Keratinocyte (primary cell): ENCODE data around the gene SUSD3. TPM values are rescaled to one million over a fixed set of nuclear protein-coding genes. Genes with fewer than 3 reads are reported as not detected.

ENCODE experiments used
- DNase-seq: peaks from one replicate; pipeline ENCODE4 v3.0.0-alpha.2; 2011; ENCODE audit warnings: low read depth, missing footprints, low spot score
- FAIRE-seq: peaks from 2 replicates; lab custom pipeline; 2011; peaks lifted over from hg19 to GRCh38; lab: Jason Lieb, UNC
- H2AFZ ChIP-seq: 2 replicates; pipeline ENCODE4 v1.6.0; 2012; ENCODE audit warnings: low read length, control low read depth, inconsistent platforms; ENCODE audit not compliant: control insufficient read depth
- H3K27ac ChIP-seq: 2 replicates; pipeline ENCODE4 v1.5.1; 2011; ENCODE audit warnings: low read length; ENCODE audit not compliant: control insufficient read depth, insufficient read depth
- H3K27me3 ChIP-seq: 3 replicates; pipeline ENCODE4 v1.6.0; 2011; ENCODE audit warnings: low read length; ENCODE audit not compliant: control insufficient read depth, insufficient read depth; ENCODE audit errors: extremely low read depth
- H3K36me3 ChIP-seq, 2 experiments: 2 replicates in 1 of 2; 3 replicates in 1 of 2; pipeline ENCODE4 v1.5.1; 2011; ENCODE audit warnings: low read length in 2 of 2, mild to moderate bottlenecking in 1 of 2; ENCODE audit not compliant: control insufficient read depth in 2 of 2, insufficient read depth in 2 of 2; ENCODE audit errors: extremely low read depth in 1 of 2
- H3K4me1 ChIP-seq: 3 replicates; pipeline ENCODE4 v1.5.1; 2011; ENCODE audit warnings: low read length; ENCODE audit not compliant: control insufficient read depth, insufficient read depth; ENCODE audit errors: extremely low read depth
- H3K4me2 ChIP-seq: 3 replicates; pipeline ENCODE4 v1.6.0; 2011; ENCODE audit warnings: low read depth, low read length; ENCODE audit not compliant: control insufficient read depth, insufficient read depth; ENCODE audit errors: extremely low read depth
- H3K4me3 ChIP-seq, 3 experiments: fragments of 200-600 bp in 1 of 3; sonication (generic) in 1 of 3; 2 replicates in 2 of 3; 3 replicates in 1 of 3; pipeline ENCODE4 v1.5.1; 2011 to 2016; ENCODE audit warnings: low read length in 3 of 3, mild to moderate bottlenecking in 3 of 3, control low read depth in 2 of 3, inconsistent platforms in 1 of 3, low read depth in 1 of 3, mixed read lengths in 1 of 3, mixed run types in 1 of 3, moderate library complexity in 1 of 3; ENCODE audit not compliant: control insufficient read depth in 2 of 3, insufficient read depth in 2 of 3; ENCODE audit errors: extremely low read depth in 1 of 3
- H3K79me2 ChIP-seq: 2 replicates; pipeline ENCODE4 v1.6.0; 2012; ENCODE audit warnings: low read length; ENCODE audit not compliant: control insufficient read depth, insufficient read depth
- H3K9ac ChIP-seq: 3 replicates; pipeline ENCODE4 v1.6.0; 2011; ENCODE audit warnings: low read length; ENCODE audit not compliant: control insufficient read depth, insufficient read depth; ENCODE audit errors: extremely low read depth
- H3K9me1 ChIP-seq: 3 replicates; pipeline ENCODE4 v1.6.0; 2011; ENCODE audit warnings: low read length; ENCODE audit not compliant: control insufficient read depth, insufficient read depth; ENCODE audit errors: extremely low read depth
- H3K9me3 ChIP-seq: 2 replicates; pipeline ENCODE4 v1.5.1; 2012; ENCODE audit warnings: low read depth, low read length; ENCODE audit not compliant: control insufficient read depth
- H4K20me1 ChIP-seq: 3 replicates; pipeline ENCODE4 v1.6.0; 2011; ENCODE audit warnings: low read length; ENCODE audit not compliant: control insufficient read depth, insufficient read depth; ENCODE audit errors: extremely low read depth
- CTCF ChIP-seq, 3 experiments: IDR thresholded peaks in 1 of 3; conservative IDR thresholded peaks in 1 of 3; optimal IDR thresholded peaks in 1 of 3; 2 replicates in 2 of 3; 3 replicates in 1 of 3; pipeline versions ENCODE3 to v1.5.1; 2011; ENCODE audit warnings: low read length in 3 of 3, mild to moderate bottlenecking in 3 of 3, moderate library complexity in 2 of 3, control low read depth in 1 of 3, inconsistent platforms in 1 of 3; ENCODE audit not compliant: insufficient read depth in 2 of 3; ENCODE audit errors: extremely low read depth in 1 of 3
- EZH2 ChIP-seq: IDR thresholded peaks from one replicate; pipeline ENCODE4 v1.6.1; 2012; ENCODE audit warnings: inconsistent platforms, mild to moderate bottlenecking, low read length, moderate library complexity
- dilution Hi-C: fragments of 300-500 bp; cut with MboI; formaldehyde crosslinking; loops from one replicate; pipeline ENCODE4 v1.7.0; 2020; ENCODE audit warnings: low sequenced_read_pairs; ENCODE audit not compliant: extremely low pct_ligation_motif_present
- polyA plus RNA-seq, 5 experiments: library from polyadenylated mRNA; depleted of rRNA in 3 of 5; stranded (reverse) in 3 of 5; stranded (forward) in 1 of 5; unstranded in 1 of 5; fragments of >200 nt; gene quantifications; 1 replicate in 1 of 5; 2 replicates in 3 of 5; 3 replicates in 1 of 5; pipeline versions ENCODE4 v1.2.1 to v1.2.3, GENCODE V29; 2011 to 2012; ENCODE audit warnings: missing spikeins in 2 of 5, low read depth in 1 of 5, low replicate concordance in 1 of 5

The SUSD3 gene
- polyA plus RNA-seq, 1 donor (not counting 4 experiments of a cell fraction or from before 2014, with no cell fraction given) = 0.20 TPM

- no peak overlapping the region for H2AFZ ChIP-seq
- H3K4me2 ChIP-seq = no peak overlapping the region
- dilution Hi-C loops = no loop called here
- H3K27me3 ChIP-seq = no peaks in the 10 kb centered on the region
- TF ChIP-seq CTCF (optimal IDR thresholded peaks at IDR 0.05 in 1 of 3, IDR thresholded peaks at IDR 0.05 in 1 of 3, conservative IDR thresholded peaks at IDR 0.05 in 1 of 3; ENCODE audit: extremely low read depth in 1 of 3, insufficient read depth in 2 of 3, low read length in 3 of 3) = no peak
- no peak for TF ChIP-seq EZH2
- H3K9me1 ChIP-seq = no peaks in the 10 kb centered on the region
- H4K20me1 ChIP-seq = no peaks in the 10 kb centered on the region
- H3K4me3 ChIP-seq = no peak overlapping the region
- peaks cover 4% of the 10 kb centered on the region for H3K4me1 ChIP-seq
- H3K36me3 ChIP-seq = no peaks in the 10 kb centered on the region
- H3K79me2 ChIP-seq = no peaks in the 10 kb centered on the region
- H3K9ac ChIP-seq = no peak overlapping the region
- no peak for DNase-seq
- no peak overlapping the region for H3K27ac ChIP-seq
- no peak for FAIRE-seq
- peaks cover 14% of the 10 kb centered on the region for H3K9me3 ChIP-seq
Observed at GRCh38 chr9:93091056-93091452, 32.6 kb downstream of the SUSD3 start.

- no peaks in the 10 kb centered on the region for H3K27me3 ChIP-seq
- DNase-seq (peak; percentile 53), FAIRE-seq (peak; percentile 52)
- dilution Hi-C loops = no loop called here
- H3K9me3 ChIP-seq = peaks cover 14% of the 10 kb centered on the region
- no peak overlapping the region for H3K27ac ChIP-seq
- H3K4me2 ChIP-seq = no peak overlapping the region
- H4K20me1 ChIP-seq = no peaks in the 10 kb centered on the region
- peaks cover 1% of the 10 kb centered on the region for H3K79me2 ChIP-seq
- TF ChIP-seq CTCF (optimal IDR thresholded peaks at IDR 0.05 in 1 of 3, IDR thresholded peaks at IDR 0.05 in 1 of 3, conservative IDR thresholded peaks at IDR 0.05 in 1 of 3; ENCODE audit: extremely low read depth in 1 of 3, insufficient read depth in 2 of 3, low read length in 3 of 3) = no peak
- no peak for TF ChIP-seq EZH2
- H3K9me1 ChIP-seq = no peaks in the 10 kb centered on the region
- no peak overlapping the region for H2AFZ ChIP-seq
- peaks cover 5% of the 10 kb centered on the region for H3K4me1 ChIP-seq
- no peaks in the 10 kb centered on the region for H3K36me3 ChIP-seq
- H3K4me3 ChIP-seq = no peak overlapping the region
- no peak overlapping the region for H3K9ac ChIP-seq
Observed at GRCh38 chr9:93091453-93092081, 33.1 kb downstream of the SUSD3 start.
